GM18505 (cell line): Measurements from ENCODE around the gene ACSL1.

Source experiments
- ATAC-seq: cut with Tn5 transposase; IDR thresholded peaks from one replicate; pipeline ENCODE4 v1.9.1; 2021; ENCODE audit not compliant: unreplicated experiment
- POLR2A ChIP-seq: IDR thresholded peaks from 4 replicates; pipeline ENCODE4 v1.6.1; 2011; ENCODE audit warnings: borderline replicate concordance; ENCODE audit not compliant: insufficient read depth, insufficient read length; ENCODE audit errors: extremely low read depth

Gene ACSL1, protein sequence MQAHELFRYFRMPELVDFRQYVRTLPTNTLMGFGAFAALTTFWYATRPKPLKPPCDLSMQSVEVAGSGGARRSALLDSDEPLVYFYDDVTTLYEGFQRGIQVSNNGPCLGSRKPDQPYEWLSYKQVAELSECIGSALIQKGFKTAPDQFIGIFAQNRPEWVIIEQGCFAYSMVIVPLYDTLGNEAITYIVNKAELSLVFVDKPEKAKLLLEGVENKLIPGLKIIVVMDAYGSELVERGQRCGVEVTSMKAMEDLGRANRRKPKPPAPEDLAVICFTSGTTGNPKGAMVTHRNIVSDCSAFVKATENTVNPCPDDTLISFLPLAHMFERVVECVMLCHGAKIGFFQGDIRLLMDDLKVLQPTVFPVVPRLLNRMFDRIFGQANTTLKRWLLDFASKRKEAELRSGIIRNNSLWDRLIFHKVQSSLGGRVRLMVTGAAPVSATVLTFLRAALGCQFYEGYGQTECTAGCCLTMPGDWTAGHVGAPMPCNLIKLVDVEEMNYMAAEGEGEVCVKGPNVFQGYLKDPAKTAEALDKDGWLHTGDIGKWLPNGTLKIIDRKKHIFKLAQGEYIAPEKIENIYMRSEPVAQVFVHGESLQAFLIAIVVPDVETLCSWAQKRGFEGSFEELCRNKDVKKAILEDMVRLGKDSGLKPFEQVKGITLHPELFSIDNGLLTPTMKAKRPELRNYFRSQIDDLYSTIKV

DNA sequence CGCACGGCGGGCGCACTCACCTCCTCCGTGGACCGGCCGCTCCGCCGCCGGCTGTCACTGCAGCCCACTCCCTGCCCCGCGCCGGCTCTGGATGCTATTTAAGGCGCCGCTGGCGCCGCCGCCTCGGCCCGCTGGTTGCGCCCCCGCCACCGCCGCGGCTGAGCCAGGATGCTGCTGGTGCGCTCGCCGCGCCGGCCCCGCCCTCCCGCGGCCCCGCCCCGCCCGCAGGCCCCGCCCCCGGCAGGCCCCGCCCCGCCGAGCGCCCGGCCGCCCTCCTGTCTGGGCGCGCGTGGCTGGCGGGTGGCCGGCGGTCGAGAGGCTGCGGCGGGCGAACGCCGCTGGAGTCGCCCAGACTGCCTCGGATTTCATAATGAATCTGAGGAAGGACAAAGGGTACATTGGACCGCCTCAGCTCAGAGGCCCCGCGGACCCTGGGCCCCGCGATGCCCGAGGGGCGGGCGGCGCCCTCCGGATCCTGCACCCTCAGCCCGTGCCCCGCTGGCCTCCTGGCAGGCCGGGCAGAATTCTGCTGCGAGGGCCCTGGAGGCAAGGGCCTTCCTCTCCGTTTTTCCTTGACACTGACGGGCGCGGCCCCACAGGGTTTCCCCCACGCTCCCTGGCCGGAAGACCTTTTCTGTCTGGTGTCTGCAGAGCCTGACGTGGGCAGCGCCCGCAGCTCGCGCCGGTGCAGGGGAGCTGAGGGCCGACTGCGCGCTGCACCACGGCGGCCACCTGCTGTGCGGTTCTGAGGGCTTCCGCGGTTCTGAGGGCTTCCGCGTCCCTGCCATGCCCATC is at the start of gene ACSL1:
Gene ACSL1, minus strand, starts transcription at position 73 of the 795 bp plus-strand sequence. CDS start 22,454 bp downstream, outside the sequence.
- ATAC-seq, result peak; percentile 72
- TF ChIP-seq POLR2A, result peak; percentile 89

DNA sequence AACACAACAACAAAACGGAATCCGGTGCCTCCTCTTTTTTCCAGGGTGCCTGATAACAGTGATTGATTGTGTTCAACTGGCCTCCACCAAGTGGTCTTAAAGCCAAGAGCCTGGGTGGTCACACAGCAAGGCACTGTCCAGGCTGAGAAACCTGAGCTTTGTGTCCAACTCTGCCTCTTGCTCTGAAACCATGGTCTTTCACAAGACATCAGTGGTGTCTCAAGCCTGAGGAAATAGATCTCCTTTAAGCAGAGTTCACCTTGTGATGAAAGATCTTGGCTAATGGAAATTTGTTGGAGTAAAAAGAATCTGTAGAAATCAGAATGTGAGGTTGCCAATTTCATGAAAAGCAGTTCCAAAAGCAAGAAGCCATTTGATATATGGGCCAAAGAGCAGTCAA is 47.3 kb upstream of the ACSL1 start:
- no peak for TF ChIP-seq POLR2A
- no peak for ATAC-seq

DNA sequence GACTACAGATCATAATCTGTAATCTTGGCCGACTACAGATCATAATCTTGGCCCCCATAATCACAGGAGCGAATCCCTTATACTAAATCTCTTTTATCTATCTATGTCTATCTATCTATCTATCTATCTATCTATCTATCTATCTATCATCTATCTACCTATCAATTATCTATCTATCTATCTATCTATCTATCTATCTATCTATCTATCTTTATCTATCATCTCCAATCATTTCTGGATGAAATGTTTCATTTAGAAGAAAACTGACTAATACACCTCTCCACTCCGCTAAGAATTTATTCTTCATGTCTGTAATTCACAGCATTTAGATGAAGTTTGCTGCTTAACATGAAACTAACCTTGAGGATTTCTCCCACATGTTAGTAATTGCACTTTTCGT is 45.0 kb upstream of the ACSL1 start:
- no peak for TF ChIP-seq POLR2A
- no peak for ATAC-seq

DNA sequence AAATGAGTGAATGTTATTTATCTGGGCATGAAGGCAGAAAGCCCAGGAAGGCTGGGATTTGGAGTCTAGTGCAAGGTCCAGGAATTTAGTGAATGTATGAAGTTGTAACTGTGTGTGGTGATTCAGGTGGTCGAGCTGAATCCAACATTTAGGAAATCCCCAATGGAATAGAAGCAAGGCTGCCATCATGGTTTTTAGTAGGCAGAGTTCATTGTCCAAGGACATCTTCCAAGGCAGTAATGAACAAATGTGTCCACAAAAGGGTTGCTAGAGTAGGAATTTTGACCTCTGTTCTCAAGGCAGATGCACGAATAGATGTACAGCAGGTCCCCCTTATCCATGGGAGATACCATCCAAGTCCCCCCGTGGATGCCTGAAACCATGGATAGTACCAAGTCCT is 42.9 kb upstream of the ACSL1 start:
- no peak for ATAC-seq

DNA sequence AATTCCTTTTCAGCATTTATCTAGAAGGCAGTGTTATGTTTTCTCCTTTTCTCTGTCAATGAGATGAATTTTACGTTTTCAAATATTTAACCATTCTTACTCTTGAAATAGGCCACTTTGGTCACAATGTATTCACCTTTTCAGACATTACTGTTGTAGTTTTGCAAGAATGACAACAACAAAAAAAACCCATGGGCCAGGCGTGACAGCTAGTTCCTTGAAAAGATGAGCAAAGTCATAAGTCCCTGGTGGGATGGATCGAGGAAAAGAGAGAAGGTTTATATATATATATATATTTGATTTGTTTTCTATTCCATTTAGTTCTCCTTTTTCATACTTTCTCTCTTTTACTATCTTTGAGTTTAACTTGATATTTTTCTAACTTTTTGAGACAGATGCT is 38.1 kb upstream of the ACSL1 start:
- no peak for TF ChIP-seq POLR2A
- no peak for ATAC-seq

More for the DNA sequence above, 42.9 kb upstream of the ACSL1 start:
- no peak for TF ChIP-seq POLR2A

DNA sequence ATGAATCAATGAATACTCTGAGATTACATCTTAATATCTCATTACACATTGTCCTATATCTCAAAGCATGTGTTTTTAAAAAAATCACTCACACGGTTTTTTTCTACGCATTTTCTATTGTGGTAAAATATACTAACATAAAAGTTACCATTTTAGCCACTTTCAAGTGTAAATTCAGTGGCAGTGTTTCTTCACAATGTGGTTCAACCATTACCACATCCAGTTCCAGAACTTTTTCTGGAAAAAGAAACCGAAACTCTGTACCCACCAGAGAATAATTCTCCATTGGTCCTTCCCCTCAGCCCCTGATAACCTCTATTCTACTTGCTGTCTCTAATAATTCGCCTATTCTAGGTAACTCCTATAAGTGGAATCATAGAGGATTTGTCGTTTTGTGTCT is 35.3 kb upstream of the ACSL1 start:
- no peak for TF ChIP-seq POLR2A
- ATAC-seq, result no peak

DNA sequence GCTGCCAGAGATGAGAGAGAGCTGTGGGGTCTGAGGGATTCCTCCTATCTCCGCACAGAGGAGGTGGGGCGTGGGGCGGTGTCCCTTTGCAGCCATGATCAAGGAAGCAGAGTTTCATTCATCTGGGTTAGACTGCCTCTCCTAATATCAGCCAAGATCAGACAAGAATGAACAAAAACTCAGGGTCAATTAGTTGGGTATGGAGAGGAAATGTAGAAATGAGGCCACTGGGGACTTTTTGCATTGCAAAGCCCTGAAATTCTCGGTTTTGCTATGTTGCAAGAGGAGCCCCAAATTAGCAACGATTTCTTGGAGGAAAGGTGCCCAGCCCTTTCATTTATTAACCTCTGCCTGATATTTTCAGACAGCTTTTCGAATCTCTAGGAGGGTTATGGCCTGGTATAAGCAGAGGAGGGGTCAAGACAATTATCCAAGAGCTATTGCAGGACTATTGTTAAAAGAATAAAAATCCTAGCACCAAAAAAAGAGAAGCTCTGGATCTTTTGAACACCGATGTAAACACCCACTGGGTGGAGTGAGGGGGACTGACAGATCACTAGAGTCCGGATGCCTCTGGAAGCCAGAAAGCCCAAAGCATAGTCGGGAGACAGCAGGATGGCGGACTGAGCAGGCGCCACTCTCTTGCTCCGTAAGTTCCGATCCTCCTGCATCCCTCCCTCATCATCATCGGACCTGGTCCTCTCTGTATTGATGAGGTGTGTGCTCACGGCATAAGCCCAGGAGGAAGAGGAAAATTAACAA is 34.4 kb upstream of the ACSL1 start:
- TF ChIP-seq POLR2A, result no peak
- no peak for ATAC-seq

DNA sequence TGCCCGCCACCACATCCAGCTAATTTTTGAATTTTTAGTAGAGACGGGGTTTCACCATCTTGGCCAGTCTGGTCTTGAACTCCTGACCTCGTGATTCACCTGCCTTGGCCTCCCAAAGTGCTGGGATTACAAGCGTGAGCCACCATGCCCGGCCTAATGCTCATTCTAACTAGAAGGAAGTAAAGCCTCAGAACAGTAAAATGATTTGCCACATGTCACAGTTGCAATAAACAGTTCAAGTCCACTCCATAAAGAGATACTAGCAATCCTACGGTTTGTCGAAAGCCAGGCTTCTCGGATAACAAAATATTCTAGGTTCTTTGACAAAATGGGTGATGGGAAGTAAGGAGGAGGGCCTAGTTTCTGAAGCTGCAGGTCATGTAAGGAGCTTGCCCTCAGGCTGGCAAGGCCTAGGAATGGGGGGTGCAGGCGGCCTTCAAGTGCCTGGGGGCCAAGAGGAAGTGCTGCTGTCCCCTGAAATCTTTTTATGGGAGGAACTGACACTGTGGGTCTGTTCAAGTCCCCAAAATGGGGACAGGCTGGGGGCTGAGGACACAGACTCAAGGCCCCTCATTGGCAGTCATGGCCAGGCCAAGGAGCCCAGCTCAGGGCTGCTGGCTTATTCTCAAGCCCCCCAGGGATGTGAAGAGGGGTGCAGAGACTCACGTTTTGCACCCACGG is 31.8 kb upstream of the ACSL1 start:
- no peak for ATAC-seq
- TF ChIP-seq POLR2A, result no peak

DNA sequence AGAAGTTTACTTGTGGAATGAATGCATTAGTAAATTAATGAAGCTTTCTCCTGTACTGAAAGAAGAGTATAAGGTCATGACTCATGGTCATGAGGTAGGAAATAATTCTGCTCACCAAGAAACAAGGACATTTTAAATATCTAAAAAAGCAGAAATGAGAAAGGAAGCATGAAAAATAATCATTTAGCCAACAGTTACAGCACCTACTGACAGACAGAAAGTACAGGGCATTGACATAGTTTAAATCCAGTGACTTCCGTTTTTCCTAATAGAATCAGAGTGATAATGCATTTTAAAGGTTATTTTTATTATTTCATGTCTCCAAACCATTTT is 30.5 kb upstream of the ACSL1 start:
- TF ChIP-seq POLR2A, result no peak

DNA sequence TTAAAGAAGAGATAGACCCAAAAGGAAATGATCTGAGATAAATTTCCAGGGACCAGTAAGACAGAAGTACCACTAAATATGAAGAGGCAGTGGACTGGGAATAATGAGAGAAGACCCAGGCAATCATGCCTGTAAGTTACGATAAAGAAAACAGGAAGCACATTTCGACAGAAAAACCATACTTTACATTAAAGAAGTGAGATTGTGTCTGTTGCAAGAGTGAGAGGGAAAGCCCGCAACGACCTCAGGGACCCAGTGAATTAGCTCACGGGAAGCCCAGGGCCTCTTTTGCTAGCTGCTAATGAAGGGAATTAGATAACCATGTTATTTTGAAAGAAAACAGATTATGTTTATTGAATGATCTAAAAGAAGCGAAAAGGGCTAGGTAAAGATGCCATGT is 28.9 kb upstream of the ACSL1 start:
- ATAC-seq, result peak; percentile 31

More for the DNA sequence above, 30.5 kb upstream of the ACSL1 start:
- ATAC-seq, result no peak

DNA sequence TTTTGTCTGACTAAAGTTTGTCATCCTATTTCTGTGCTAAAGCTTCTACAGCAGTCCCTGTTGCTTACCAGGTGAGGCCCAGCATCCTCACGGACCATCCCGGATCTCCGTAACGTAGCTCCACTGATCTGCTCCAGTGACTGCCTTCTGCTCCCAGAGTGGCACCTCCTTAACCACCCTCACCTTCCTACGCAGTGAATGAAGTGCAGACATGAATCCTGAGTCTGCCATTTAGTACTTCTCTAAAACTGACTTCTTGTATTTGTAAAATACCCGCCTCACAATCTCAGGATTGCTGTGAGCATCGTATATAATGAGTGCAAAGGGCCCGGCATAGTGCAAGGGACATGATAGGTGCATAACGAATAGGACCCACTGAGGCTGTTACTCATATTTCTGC is 27.7 kb upstream of the ACSL1 start:
- no peak for TF ChIP-seq POLR2A
- ATAC-seq, result no peak

More for the DNA sequence above, 28.9 kb upstream of the ACSL1 start:
- no peak for TF ChIP-seq POLR2A

DNA sequence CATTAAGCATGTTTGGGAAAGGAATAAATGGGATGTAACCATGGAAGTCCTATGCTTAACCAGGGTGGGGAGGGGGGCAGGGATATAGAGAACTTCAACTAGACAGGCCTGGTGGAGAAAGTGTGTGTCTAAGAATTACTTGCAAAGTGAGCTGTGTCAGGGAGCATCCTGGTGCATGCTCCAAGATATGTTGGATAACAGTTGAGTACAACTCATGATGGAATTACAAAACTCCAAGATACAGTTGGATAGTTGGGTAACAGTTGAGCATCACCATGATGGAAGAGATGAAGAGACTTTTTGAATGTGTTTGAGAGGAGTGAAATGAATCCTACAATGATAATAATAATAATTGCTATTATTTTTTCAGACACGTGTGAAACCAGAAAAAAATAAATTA is 26.1 kb upstream of the ACSL1 start:
- no peak for TF ChIP-seq POLR2A
- ATAC-seq, result no peak
